K562 (cell line): ENCODE measurements around the gene NXF1. TPM values are rescaled to one million over a fixed set of nuclear protein-coding genes. Genes with fewer than 3 reads are reported as not detected.

ENCODE experiments used
- ARHGAP35 ChIP-seq: fragments of 450-650 bp; IDR thresholded peaks from 2 replicates; pipeline ENCODE4 v1.6.1; 2018; ENCODE audit not compliant: partially characterized antibody
- HDAC2 ChIP-seq: fragments of 450-650 bp; IDR thresholded peaks from 2 replicates; pipeline ENCODE4 v1.6.1; 2016; ENCODE audit warnings: mild to moderate bottlenecking
- HMG20A ChIP-seq: fragments of 450-650 bp; formaldehyde crosslinking; conservative IDR thresholded peaks from 2 replicates; pipeline ENCODE4 v1.4.0; 2020; ENCODE audit warnings: mild to moderate bottlenecking, mixed read lengths
- NFYB ChIP-seq: IDR thresholded peaks from 2 replicates; pipeline ENCODE4 v1.6.1; 2011; ENCODE audit warnings: mild to moderate bottlenecking, moderate library complexity; ENCODE audit not compliant: insufficient read length; ENCODE audit errors: extremely low read depth
- PHF8 ChIP-seq: fragments of 200-600 bp; sonication (generic); IDR thresholded peaks from 2 replicates; pipeline ENCODE4 v1.6.1; 2012; ENCODE audit warnings: mixed run types, mild to moderate bottlenecking, inconsistent platforms, low read length, moderate library complexity, borderline replicate concordance
- POLR3A ChIP-seq: IDR thresholded peaks from 2 replicates; pipeline ENCODE4 v1.6.1; 2011; ENCODE audit warnings: borderline replicate concordance, mild to moderate bottlenecking, moderate library complexity; ENCODE audit not compliant: insufficient read length, insufficient read depth; ENCODE audit errors: extremely low read depth
- PTBP1 ChIP-seq: fragments of 200-400 bp; formaldehyde crosslinking; IDR thresholded peaks from 2 replicates; pipeline ENCODE4 v1.6.1; 2017; ENCODE audit warnings: low read depth, low read length
- ZBTB1 ChIP-seq: sonication (generic); formaldehyde crosslinking; IDR thresholded peaks from 2 replicates; pipeline ENCODE4 v1.8.1; 2023; ENCODE audit warnings: missing genetic modification reagents, low read depth, mild to moderate bottlenecking, borderline replicate concordance
- ZBTB17 ChIP-seq: fragments of 450-650 bp; formaldehyde crosslinking; IDR thresholded peaks from 2 replicates; pipeline ENCODE4 v1.4.0; 2020; ENCODE audit warnings: mild to moderate bottlenecking
- ZC3H11A ChIP-seq: IDR thresholded peaks from 2 replicates; pipeline ENCODE4 v1.6.1; 2012; ENCODE audit warnings: low read depth, low read length, improper control_type of control experiment
- ZNF146 ChIP-seq: IDR thresholded peaks from one replicate; pipeline ENCODE4 v1.6.1; 2018; ENCODE audit warnings: missing compliant biosample characterization; ENCODE audit not compliant: unreplicated experiment
- ZNF324 ChIP-seq: fragments of 250-450 bp; sonication (Bioruptor Pico); IDR thresholded peaks from 2 replicates; pipeline ENCODE4 v1.4.0; 2020; ENCODE audit warnings: mild to moderate bottlenecking
- ZNF780A ChIP-seq: fragments of 250-450 bp; sonication (Bioruptor Pico); IDR thresholded peaks from 2 replicates; pipeline ENCODE4 v1.5.0; 2021; ENCODE audit warnings: mild to moderate bottlenecking
- polyA plus RNA-seq, 8 experiments: library from polyadenylated mRNA; depleted of rRNA in 4 of 8; stranded (reverse) in 5 of 8; unstranded in 3 of 8; fragments of >200 nt; fragmentation: Nextera tagmentation in 2 of 8; fragmentation: Illumina TruSeq in 1 of 8; extraction: Ambion mirVana in 2 of 8; extraction: Trizol in 1 of 8; gene quantifications; 2 replicates each; pipeline versions ENCODE4 v1.2.1 to v1.2.3, GENCODE V29; 2011 to 2014; ENCODE audit warnings: inconsistent platforms in 1 of 8, missing spikeins in 1 of 8
- total RNA-seq, 7 experiments: library from RNA; depleted of rRNA in 6 of 7; stranded (reverse); fragments of >200 nt in 6 of 7; fragmentation: Illumina TruSeq in 2 of 7; extraction: Trizol in 2 of 7; gene quantifications; 2 replicates each; pipeline versions ENCODE4 v1.2.1 to v1.2.3, GENCODE V29; 2011 to 2021; ENCODE audit warnings: low replicate concordance in 1 of 7
- TF ChIP-seq, protein P1 (sequence below): IDR thresholded peaks from 2 replicates; pipeline ENCODE4 v1.6.1; 2014; ENCODE audit warnings: antibody characterized with exemption
- TF ChIP-seq, protein P2 (sequence below): fragments of 250-450 bp; sonication (Bioruptor Pico); IDR thresholded peaks from 2 replicates; pipeline ENCODE4 v1.5.0; 2022; ENCODE audit warnings: mild to moderate bottlenecking
- TF ChIP-seq, protein P3 (sequence below): sonication (generic); formaldehyde crosslinking; IDR thresholded peaks from 2 replicates; pipeline ENCODE4 v1.8.1; 2022; ENCODE audit warnings: missing genetic modification reagents
- TF ChIP-seq, protein P4 (sequence below): fragments of 250-450 bp; sonication (Bioruptor Pico); IDR thresholded peaks from 2 replicates; pipeline ENCODE4 v1.4.0; 2020; ENCODE audit warnings: mild to moderate bottlenecking, moderate library complexity
- TF ChIP-seq, protein P5 (sequence below): fragments of 250-450 bp; sonication (Bioruptor Pico); IDR thresholded peaks from 2 replicates; pipeline ENCODE4 v1.4.0; 2020; ENCODE audit warnings: borderline replicate concordance

Gene NXF1
- total and polyA plus RNA-seq, 9 of the 15 experiments (the other 6 are each of a cell fraction or from before 2014, with no cell fraction given), result 18.1 to 98.3 (median 35.8) TPM

DNA sequence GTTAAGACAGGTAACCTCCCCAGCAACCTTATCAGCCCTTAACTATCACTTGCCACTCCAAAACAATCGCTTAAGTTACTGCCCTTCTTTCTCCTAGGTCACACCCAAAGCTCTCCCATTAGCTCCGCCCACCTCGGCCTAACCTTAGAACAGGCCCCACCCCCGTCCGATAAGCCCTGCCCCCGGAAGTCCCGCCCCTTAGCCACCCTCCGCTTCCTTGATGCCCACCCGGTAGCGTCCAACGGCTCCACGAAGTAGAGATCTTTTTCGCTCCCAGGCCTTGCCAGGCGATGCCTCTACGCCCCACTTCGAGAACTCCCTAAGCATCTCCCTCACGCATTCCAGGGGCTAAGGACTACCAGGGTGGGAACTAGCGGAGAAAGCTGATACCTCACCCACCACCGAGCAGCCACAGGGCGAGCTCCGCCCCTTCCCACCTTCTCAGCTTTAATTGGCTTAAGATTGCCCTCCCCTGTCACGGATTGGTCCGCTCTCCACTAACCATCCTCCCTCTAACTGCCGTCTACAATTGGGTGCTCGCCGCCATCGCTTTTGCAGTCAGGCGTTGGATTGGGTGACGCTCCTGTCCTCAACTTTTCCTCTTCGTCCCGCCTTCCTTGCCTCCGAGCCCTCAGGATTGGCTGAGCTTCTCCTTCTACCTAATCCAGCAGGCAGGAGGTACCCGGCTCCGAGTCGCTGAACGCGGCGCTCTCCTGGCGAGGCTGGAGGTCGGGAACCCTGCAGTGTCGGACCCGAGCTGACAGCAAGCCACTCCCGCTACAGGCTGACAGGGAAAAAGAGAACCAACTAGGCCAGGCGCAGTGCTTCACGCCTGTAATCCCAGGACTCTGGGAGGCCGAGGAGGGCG is 51.3 kb downstream of the NXF1 start, which contains the start of gene ZBTB3 (continued):
- TF ChIP-seq, protein P1, sequence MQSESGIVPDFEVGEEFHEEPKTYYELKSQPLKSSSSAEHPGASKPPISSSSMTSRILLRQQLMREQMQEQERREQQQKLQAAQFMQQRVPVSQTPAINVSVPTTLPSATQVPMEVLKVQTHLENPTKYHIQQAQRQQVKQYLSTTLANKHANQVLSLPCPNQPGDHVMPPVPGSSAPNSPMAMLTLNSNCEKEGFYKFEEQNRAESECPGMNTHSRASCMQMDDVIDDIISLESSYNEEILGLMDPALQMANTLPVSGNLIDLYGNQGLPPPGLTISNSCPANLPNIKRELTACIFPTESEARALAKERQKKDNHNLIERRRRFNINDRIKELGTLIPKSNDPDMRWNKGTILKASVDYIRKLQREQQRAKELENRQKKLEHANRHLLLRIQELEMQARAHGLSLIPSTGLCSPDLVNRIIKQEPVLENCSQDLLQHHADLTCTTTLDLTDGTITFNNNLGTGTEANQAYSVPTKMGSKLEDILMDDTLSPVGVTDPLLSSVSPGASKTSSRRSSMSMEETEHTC, result no peak
- TF ChIP-seq ZNF146, result no peak
- no peak for TF ChIP-seq ZNF780A (CRISPR knock-in tag)
- TF ChIP-seq, protein P2, sequence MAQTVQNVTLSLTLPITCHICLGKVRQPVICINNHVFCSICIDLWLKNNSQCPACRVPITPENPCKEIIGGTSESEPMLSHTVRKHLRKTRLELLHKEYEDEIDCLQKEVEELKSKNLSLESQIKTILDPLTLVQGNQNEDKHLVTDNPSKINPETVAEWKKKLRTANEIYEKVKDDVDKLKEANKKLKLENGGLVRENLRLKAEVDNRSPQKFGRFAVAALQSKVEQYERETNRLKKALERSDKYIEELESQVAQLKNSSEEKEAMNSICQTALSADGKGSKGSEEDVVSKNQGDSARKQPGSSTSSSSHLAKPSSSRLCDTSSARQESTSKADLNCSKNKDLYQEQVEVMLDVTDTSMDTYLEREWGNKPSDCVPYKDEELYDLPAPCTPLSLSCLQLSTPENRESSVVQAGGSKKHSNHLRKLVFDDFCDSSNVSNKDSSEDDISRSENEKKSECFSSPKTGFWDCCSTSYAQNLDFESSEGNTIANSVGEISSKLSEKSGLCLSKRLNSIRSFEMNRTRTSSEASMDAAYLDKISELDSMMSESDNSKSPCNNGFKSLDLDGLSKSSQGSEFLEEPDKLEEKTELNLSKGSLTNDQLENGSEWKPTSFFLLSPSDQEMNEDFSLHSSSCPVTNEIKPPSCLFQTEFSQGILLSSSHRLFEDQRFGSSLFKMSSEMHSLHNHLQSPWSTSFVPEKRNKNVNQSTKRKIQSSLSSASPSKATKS (CRISPR knock-in tag), result no peak
- no peak for TF ChIP-seq PTBP1
- TF ChIP-seq HMG20A, result no peak
- no peak for TF ChIP-seq POLR3A
- TF ChIP-seq, protein P3, sequence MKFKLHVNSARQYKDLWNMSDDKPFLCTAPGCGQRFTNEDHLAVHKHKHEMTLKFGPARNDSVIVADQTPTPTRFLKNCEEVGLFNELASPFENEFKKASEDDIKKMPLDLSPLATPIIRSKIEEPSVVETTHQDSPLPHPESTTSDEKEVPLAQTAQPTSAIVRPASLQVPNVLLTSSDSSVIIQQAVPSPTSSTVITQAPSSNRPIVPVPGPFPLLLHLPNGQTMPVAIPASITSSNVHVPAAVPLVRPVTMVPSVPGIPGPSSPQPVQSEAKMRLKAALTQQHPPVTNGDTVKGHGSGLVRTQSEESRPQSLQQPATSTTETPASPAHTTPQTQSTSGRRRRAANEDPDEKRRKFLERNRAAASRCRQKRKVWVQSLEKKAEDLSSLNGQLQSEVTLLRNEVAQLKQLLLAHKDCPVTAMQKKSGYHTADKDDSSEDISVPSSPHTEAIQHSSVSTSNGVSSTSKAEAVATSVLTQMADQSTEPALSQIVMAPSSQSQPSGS (CRISPR knock-in tag), result no peak
- no peak for TF ChIP-seq ZC3H11A
- no peak for TF ChIP-seq ZBTB17 (CRISPR knock-in tag)
- TF ChIP-seq PHF8, result peak; percentile 93; the same call in 1 of the 2 replicates
- TF ChIP-seq, protein P4, sequence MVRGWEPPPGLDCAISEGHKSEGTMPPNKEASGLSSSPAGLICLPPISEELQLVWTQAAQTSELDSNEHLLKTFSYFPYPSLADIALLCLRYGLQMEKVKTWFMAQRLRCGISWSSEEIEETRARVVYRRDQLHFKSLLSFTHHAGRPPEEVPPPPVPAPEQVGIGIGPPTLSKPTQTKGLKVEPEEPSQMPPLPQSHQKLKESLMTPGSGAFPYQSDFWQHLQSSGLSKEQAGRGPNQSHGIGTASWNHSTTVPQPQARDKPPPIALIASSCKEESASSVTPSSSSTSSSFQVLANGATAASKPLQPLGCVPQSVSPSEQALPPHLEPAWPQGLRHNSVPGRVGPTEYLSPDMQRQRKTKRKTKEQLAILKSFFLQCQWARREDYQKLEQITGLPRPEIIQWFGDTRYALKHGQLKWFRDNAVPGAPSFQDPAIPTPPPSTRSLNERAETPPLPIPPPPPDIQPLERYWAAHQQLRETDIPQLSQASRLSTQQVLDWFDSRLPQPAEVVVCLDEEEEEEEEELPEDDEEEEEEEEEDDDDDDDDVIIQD (CRISPR knock-in tag), result no peak
- peak; percentile 98 for TF ChIP-seq NFYB
- TF ChIP-seq, protein P5, sequence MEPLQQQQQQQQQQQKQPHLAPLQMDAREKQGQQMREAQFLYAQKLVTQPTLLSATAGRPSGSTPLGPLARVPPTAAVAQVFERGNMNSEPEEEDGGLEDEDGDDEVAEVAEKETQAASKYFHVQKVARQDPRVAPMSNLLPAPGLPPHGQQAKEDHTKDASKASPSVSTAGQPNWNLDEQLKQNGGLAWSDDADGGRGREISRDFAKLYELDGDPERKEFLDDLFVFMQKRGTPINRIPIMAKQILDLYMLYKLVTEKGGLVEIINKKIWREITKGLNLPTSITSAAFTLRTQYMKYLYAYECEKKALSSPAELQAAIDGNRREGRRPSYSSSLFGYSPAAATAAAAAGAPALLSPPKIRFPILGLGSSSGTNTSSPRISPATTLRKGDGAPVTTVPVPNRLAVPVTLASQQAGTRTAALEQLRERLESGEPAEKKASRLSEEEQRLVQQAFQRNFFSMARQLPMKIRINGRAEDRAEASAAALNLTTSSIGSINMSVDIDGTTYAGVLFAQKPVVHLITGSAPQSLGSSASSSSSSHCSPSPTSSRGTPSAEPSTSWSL (CRISPR knock-in tag), result no peak
- no peak for TF ChIP-seq ARHGAP35
- no peak for TF ChIP-seq ZNF324 (CRISPR knock-in tag)
- TF ChIP-seq ZBTB1 (CRISPR knock-in tag), result no peak
- TF ChIP-seq HDAC2, result no peak
